Osteoblast (primary cell): Measurements from ENCODE around the gene GNAS-AS1. TPM values are rescaled to one million over a fixed set of nuclear protein-coding genes. Genes with fewer than 3 reads are reported as not detected.

Experiments used
- DNase-seq: peaks from one replicate; pipeline ENCODE4 v3.0.0; 2011; ENCODE audit warnings: low spot score, mixed read lengths; ENCODE audit not compliant: insufficient read length; ENCODE audit errors: missing footprints
- H2AFZ ChIP-seq: 2 replicates; pipeline ENCODE4 v1.6.0; 2011; ENCODE audit warnings: mild to moderate bottlenecking, low read length
- H3K27ac ChIP-seq: 2 replicates; pipeline ENCODE4 v1.5.1; 2011; ENCODE audit warnings: mild to moderate bottlenecking, low read depth, low read length, moderate library complexity
- H3K27me3 ChIP-seq: 2 replicates; pipeline ENCODE4 v1.6.0; 2012; ENCODE audit warnings: mild to moderate bottlenecking, control low read depth, inconsistent platforms, low read length, moderate library complexity; ENCODE audit not compliant: insufficient read depth
- H3K36me3 ChIP-seq: 2 replicates; pipeline ENCODE4 v1.5.1; 2011; ENCODE audit warnings: mild to moderate bottlenecking, low read length, control low read depth, moderate library complexity; ENCODE audit not compliant: insufficient read depth
- H3K4me1 ChIP-seq: 2 replicates; pipeline ENCODE4 v1.5.1; 2011; ENCODE audit warnings: mild to moderate bottlenecking, low read length, control low read depth, moderate library complexity; ENCODE audit not compliant: insufficient read depth
- H3K4me2 ChIP-seq: 2 replicates; pipeline ENCODE4 v1.6.0; 2011; ENCODE audit warnings: mild to moderate bottlenecking, low read length; ENCODE audit not compliant: insufficient read depth
- H3K4me3 ChIP-seq: fragments of 200-600 bp; sonication (generic); 3 replicates; pipeline ENCODE4 v1.5.1; 2012; ENCODE audit warnings: mild to moderate bottlenecking, low read length, inconsistent platforms; ENCODE audit not compliant: insufficient read depth
- H3K79me2 ChIP-seq: 2 replicates; pipeline ENCODE4 v1.6.0; 2012; ENCODE audit warnings: mild to moderate bottlenecking, low read length, control low read depth, inconsistent platforms; ENCODE audit not compliant: insufficient read depth
- H3K9me3 ChIP-seq: 2 replicates; pipeline ENCODE4 v1.5.1; 2011; ENCODE audit warnings: low read depth, low read length, control low read depth
- H4K20me1 ChIP-seq: 2 replicates; pipeline ENCODE4 v1.6.0; 2012; ENCODE audit warnings: mild to moderate bottlenecking, low read length, control low read depth; ENCODE audit not compliant: insufficient read depth
- total RNA-seq: library from RNA; depleted of rRNA; stranded (reverse); fragments of >200 nt; gene quantifications from 2 replicates; pipeline ENCODE4 v1.2.3, GENCODE V29; 2012
- TF ChIP-seq, protein P1 (sequence below): IDR thresholded peaks from 2 replicates; pipeline ENCODE4 v1.5.1; 2011; ENCODE audit warnings: mild to moderate bottlenecking, low read depth, low read length, moderate library complexity; ENCODE audit errors: extremely low read depth

The GNAS-AS1 gene
- total RNA-seq, 1 donor = 0.72 TPM

DNA sequence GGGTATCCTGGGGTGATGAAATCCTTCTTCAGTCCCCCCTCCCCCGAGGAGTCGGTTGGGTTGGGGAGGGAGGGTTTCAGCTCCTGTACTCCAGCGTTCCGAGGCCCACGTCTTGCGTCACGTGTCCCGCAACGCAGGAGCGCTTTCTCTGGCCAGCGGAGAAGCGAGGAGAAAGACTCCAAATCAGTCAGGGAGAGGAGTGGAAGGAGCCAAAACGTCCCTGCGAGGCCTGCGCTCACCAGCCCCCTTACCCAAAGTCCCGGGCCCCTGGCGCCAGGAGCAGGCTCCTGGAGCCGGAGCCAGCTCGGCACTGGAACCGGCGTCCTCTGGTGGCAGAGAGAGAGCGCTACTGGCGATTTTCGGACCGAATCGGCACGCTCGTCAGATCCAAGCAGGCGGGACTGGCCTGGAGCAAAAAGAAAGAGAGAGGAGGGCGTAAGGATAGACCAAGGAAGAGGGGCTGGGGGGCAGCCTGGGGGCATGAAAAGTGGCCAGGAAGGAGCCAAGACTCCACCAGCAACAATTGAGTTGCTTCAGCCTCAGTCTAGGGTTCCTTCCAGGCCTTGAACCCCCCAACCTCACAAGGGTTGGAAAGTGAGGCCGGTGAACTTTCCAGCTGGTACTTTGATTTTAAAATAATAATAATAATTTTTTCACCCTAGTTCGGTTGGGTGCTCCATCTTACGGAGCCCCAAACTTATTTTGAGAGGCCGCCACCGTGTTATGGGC lies 2.0 kb upstream of the GNAS-AS1 start, which contains the start of gene GNAS:
Gene GNAS, plus strand, starts transcription at position 174 of the 729 bp plus-strand sequence.
- Histone ChIP-seq H3K4me2 (peak within 1 kb of the TSS; percentile 92), H3K27me3 (peaks cover 48% of the 10 kb centered on the region), H3K9me3 (no peaks in the 10 kb centered on the region)

DNA sequence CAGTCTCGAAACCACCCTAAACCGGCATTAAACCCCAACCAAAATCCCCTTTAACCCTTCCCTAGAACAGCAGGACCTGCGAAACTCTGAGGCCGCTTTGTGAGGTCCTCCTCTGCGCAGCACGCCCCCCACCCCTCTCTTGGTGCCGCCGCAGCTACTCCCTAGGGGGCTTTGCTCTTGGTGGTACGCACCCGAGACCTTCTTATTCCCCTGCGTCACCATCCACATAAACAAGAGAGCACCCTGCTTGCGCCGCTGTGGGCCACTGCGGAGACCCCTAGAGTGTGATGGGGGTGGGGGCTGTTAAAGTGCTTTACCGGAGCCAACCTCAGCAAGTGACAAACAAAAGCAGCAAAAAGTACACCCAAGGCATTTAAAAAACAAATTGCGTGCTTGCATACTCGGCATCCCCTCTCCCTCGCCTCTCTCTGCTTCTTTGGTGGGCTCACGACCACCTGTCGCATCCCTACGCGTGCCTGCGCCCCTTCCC lies 1.3 kb upstream of the GNAS-AS1 start:
- DNase-seq = no peak
- Histone ChIP-seq H3K4me2 (peak overlapping the region; percentile 92), H3K9me3 (no peaks in the 10 kb centered on the region), H2AFZ (peak overlapping the region; percentile 89), H3K4me1 (peaks cover 17% of the 10 kb centered on the region), H4K20me1 (no peaks in the 10 kb centered on the region), H3K4me3 (peak overlapping the region; percentile 81), H3K27me3 (peaks cover 41% of the 10 kb centered on the region), H3K79me2 (peaks cover 19% of the 10 kb centered on the region), H3K36me3 (no peaks in the 10 kb centered on the region), H3K27ac (no peak overlapping the region)
- TF ChIP-seq, protein P1, sequence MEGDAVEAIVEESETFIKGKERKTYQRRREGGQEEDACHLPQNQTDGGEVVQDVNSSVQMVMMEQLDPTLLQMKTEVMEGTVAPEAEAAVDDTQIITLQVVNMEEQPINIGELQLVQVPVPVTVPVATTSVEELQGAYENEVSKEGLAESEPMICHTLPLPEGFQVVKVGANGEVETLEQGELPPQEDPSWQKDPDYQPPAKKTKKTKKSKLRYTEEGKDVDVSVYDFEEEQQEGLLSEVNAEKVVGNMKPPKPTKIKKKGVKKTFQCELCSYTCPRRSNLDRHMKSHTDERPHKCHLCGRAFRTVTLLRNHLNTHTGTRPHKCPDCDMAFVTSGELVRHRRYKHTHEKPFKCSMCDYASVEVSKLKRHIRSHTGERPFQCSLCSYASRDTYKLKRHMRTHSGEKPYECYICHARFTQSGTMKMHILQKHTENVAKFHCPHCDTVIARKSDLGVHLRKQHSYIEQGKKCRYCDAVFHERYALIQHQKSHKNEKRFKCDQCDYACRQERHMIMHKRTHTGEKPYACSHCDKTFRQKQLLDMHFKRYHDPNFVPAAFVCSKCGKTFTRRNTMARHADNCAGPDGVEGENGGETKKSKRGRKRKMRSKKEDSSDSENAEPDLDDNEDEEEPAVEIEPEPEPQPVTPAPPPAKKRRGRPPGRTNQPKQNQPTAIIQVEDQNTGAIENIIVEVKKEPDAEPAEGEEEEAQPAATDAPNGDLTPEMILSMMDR = no peak

More for the DNA sequence above, 2.0 kb upstream of the GNAS-AS1 start, which contains the start of gene GNAS:
- peak within 1 kb of the TSS; percentile 81 for H3K4me3 ChIP-seq
- H2AFZ ChIP-seq = peak within 1 kb of the TSS; percentile 89
- no peaks in the 10 kb centered on the region for H4K20me1 ChIP-seq
- peaks cover 19% of the 10 kb centered on the region for H3K79me2 ChIP-seq
- no peaks in the 10 kb centered on the region for H3K36me3 ChIP-seq
- TF ChIP-seq, protein P1 = peak; percentile 67
- peaks cover 17% of the 10 kb centered on the region for H3K4me1 ChIP-seq
- no peak within 1 kb of the TSS for H3K27ac ChIP-seq
- peak; percentile 98 for DNase-seq

DNA sequence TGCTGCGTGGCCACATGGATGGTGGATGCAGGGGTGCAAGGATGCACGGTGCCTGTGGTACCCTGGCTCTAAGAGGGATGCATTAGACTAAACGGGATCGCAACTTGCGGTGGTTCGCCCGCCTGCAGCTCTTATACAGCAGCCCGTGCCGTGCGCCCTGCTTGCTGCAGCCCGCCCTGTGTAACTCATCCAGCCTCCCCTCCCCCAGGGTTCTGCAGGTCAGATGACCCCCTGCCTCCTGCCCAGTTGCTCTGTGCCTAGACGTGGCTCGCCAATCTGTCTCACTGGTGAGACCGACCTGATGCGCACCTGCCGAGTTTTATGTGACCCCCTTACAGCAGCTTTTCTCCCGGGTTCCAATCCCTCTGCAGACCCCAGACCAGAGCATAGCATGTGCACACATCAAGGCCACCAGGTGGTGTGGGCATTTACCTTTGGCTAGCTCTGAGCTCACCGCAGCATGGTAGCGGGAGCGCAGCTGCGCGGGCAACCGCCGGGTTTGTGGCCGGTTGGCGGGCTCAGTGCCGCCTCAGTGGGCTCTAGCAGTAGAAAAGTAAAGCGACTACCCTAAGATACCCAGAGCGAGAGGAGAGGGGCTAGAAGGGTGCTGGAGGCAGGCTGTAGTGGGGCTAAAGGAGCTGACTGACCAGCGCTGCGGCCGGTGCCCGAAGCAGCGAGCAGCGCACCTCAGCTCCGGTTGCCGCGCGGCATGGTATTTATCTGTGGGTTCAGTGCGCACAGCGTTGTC lies 693 bp upstream of the GNAS-AS1 start:
- TF ChIP-seq, protein P1 = no peak
- Histone ChIP-seq H3K27ac (no peak overlapping the region), H3K4me3 (peak overlapping the region; percentile 81), H3K9me3 (no peaks in the 10 kb centered on the region), H3K27me3 (peaks cover 35% of the 10 kb centered on the region), H3K4me2 (peak overlapping the region; percentile 92), H4K20me1 (no peaks in the 10 kb centered on the region), H2AFZ (peak overlapping the region; percentile 89), H3K79me2 (peaks cover 19% of the 10 kb centered on the region), H3K36me3 (no peaks in the 10 kb centered on the region), H3K4me1 (peaks cover 17% of the 10 kb centered on the region)
- peak; percentile 81 for DNase-seq

DNA sequence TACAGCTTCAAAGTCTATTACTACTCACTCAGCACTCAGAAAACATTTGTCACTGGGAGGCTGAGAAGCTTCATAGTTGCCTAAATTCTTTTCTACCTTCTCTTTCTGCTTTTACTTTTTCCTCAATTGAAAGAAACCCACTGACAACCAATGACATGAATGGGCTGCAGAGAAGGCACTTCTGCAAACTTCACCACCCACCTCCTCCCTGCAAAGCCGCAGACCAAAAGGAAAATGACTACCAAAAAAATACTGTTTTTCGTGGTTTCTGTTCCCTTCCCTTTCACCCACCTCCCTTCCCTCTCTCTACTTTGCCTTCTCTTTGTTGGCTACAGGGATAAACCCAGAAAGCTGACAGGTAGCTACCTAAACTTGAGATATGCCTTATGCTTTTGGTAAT lies 3.2 kb downstream of the GNAS-AS1 start:
- H2AFZ ChIP-seq = no peak overlapping the region
- no peaks in the 10 kb centered on the region for H3K9me3 ChIP-seq
- peaks cover 19% of the 10 kb centered on the region for H3K79me2 ChIP-seq
- H3K4me3 ChIP-seq = no peak overlapping the region
- H3K4me1 ChIP-seq = peaks cover 15% of the 10 kb centered on the region
- no peak overlapping the region for H3K27ac ChIP-seq
- TF ChIP-seq, protein P1 = no peak
- H4K20me1 ChIP-seq = no peaks in the 10 kb centered on the region
- no peak for DNase-seq
- H3K36me3 ChIP-seq = no peaks in the 10 kb centered on the region
- H3K4me2 ChIP-seq = no peak overlapping the region
- H3K27me3 ChIP-seq = peaks cover 19% of the 10 kb centered on the region
